IPS-18a (cell line): ENCODE measurements around the gene EHD2.
A peak's percentile ranks its signal among the peaks of the same experiment; 100 is the strongest.
"Not testable (repeated sequence)": the region's sequence is repeated elsewhere in the genome, so short reads cannot be mapped to it uniquely, and the experiment has no call there.

Source experiments
- H3K27ac ChIP-seq: one replicate; pipeline ENCODE4 v1.5.1; 2013; ENCODE audit warnings: low read length
- H3K27me3 ChIP-seq: one replicate; pipeline ENCODE4 v1.6.1; 2013; ENCODE audit warnings: mild to moderate bottlenecking, low read length; ENCODE audit not compliant: control insufficient read depth, insufficient read depth
- H3K36me3 ChIP-seq: one replicate; pipeline ENCODE4 v1.6.1; 2013; ENCODE audit warnings: low read depth, low read length; ENCODE audit not compliant: control insufficient read depth
- H3K4me1 ChIP-seq: one replicate; pipeline ENCODE4 v1.6.1; 2013; ENCODE audit warnings: low read depth, low read length; ENCODE audit not compliant: control insufficient read depth
- H3K4me3 ChIP-seq: one replicate; pipeline ENCODE4 v1.5.1; 2013; ENCODE audit warnings: low read length
- H3K9ac ChIP-seq: one replicate; pipeline ENCODE4 v1.6.1; 2013; ENCODE audit warnings: mild to moderate bottlenecking, low read length, moderate library complexity
- H3K9me3 ChIP-seq: one replicate; pipeline ENCODE4 v1.6.1; 2013; ENCODE audit warnings: low read depth, low read length; ENCODE audit not compliant: control insufficient read depth

The EHD2 gene

DNA sequence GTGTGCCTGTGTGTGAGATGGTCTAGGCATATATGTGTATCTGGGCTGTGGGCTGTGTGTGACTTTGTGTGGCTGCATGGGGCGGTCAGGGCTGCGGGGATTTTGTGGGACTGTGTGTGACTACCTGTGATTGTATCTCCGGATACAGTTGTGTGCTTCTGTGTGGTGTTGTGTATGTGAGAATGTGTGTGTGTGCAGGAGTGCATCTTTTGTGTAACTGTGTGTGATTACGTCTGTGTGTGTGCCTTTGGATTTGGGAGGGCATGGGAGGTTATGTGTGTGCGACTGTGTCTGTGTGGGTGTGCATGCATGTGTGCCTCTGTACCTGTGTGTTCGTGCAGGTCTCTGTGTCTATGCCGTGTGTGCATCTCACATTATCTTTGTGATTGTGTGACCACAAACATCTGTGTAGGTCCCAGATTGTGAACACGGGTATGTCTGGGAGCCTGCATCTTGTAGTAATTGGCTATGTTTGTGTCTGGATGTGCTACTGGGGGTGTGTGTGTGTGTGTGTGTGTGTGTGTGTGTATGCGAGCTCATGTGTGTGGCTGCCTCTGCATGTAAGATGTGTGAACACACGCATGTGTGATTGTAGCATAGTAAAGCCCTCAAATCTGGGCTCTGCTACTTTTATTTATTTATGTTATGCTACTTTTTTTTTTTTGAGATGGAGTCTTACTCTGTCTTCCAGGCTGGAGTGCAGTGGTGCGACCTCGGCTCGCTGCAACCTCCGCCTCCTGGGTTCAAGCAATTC lies 7.6 kb downstream of the EHD2 start:
- Histone ChIP-seq H3K9ac (no peak overlapping the region), H3K9me3 (no peaks in the 10 kb centered on the region), H3K27me3 (no peaks in the 10 kb centered on the region), H3K4me1 (no peaks in the 10 kb centered on the region), H3K4me3 (no peak overlapping the region), H3K27ac (no peak overlapping the region), H3K36me3 (no peaks in the 10 kb centered on the region)

DNA sequence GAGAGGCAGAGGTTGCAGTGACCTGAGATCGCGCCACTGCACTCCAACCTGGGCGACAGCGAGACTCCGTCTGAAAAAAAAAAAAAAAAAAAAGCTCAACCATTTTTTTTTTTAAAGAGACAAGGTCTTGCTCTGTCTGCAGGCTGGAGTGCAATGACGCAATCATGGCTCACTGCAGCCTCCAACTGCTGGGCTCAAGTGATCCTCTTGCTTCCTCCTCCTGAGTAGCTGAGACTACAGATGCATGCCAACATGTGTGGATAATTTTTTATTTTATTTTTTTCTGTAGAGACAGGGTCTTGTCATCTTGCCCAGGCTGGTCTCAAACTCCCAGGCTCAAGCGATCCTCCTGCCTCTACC lies 10.3 kb downstream of the EHD2 start:
- no peak overlapping the region for H3K4me3 ChIP-seq

DNA sequence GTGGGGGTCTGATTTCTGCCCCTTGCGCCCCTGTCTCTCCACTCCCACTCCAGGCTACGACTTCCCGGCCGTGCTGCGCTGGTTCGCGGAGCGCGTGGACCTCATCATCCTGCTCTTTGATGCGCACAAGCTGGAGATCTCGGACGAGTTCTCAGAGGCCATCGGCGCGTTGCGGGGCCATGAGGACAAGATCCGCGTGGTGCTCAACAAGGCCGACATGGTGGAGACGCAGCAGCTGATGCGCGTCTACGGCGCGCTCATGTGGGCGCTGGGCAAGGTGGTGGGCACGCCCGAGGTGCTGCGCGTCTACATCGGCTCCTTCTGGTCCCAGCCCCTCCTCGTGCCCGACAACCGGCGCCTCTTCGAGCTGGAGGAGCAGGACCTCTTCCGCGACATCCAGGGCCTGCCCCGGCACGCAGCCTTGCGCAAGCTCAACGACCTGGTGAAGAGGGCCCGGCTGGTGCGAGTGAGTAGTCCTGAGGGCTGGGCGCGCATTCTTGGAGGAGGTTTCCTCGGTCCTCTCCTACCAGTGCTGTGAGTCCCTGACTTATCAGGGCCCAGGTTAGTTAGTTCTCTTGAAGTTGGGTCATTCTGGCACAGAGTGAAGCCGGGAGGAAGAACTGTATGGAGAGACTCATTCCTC lies 12.7 kb downstream of the EHD2 start:
- Histone ChIP-seq H3K4me3 (no peak overlapping the region), H3K9ac (no peak overlapping the region), H3K36me3 (no peaks in the 10 kb centered on the region), H3K4me1 (peaks cover 3% of the 10 kb centered on the region), H3K9me3 (no peaks in the 10 kb centered on the region), H3K27me3 (no peaks in the 10 kb centered on the region), H3K27ac (no peak overlapping the region)

More for the DNA sequence above, 10.3 kb downstream of the EHD2 start:
- Histone ChIP-seq H3K27me3 (no peaks in the 10 kb centered on the region), H3K27ac (no peak overlapping the region), H3K36me3 (no peaks in the 10 kb centered on the region), H3K9ac (no peak overlapping the region), H3K9me3 (no peaks in the 10 kb centered on the region), H3K4me1 (no peaks in the 10 kb centered on the region)

DNA sequence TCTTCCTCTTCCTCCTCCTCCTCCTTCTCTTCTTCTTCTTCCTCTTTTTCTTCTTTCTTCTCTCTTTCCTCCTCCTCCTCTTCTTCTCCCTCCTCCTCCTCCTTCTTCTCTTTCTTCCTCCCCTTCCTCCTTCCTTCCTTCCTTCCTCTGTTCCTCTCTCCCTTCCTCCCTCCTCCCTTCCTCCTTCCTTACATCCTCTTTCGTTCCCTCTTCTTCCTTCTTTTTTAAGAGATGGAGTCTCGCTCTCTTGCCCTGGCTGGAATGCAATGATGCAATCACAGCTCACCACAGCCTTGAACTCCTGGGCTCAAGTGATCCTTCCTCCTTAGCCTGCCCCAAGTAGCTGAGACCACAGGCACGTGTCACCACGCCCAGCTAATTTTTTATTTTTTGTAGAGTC lies 13.2 kb downstream of the EHD2 start:
- H3K27ac ChIP-seq: no peak overlapping the region

DNA sequence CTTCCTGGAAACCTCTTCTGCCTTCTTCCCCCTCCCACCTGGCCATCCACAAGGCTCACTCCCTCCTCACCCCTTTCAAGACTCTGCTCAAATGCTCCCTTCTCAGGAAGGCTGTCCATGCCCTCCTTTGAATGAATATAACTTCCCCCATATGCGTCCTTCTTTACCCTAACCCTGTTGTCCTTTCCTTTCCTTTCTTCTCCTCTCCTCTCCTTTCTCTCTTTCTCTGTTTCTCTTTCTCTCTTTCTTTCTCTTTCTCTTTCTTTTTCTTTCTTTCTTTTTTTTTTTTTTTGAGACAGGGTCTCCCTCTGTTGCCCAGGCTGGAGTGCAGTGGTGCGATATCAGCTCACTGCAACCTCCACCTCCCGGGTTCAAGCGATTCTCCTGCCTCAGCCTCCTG lies 15.1 kb downstream of the EHD2 start:
- H3K9ac ChIP-seq: not testable (repeated sequence)

More for the DNA sequence above, 13.2 kb downstream of the EHD2 start:
- H3K4me3 ChIP-seq: no peak overlapping the region
- H3K9ac ChIP-seq: no peak overlapping the region
- peaks cover 3% of the 10 kb centered on the region for H3K4me1 ChIP-seq
- no peaks in the 10 kb centered on the region for H3K36me3 ChIP-seq
- no peaks in the 10 kb centered on the region for H3K9me3 ChIP-seq
- no peaks in the 10 kb centered on the region for H3K27me3 ChIP-seq

DNA sequence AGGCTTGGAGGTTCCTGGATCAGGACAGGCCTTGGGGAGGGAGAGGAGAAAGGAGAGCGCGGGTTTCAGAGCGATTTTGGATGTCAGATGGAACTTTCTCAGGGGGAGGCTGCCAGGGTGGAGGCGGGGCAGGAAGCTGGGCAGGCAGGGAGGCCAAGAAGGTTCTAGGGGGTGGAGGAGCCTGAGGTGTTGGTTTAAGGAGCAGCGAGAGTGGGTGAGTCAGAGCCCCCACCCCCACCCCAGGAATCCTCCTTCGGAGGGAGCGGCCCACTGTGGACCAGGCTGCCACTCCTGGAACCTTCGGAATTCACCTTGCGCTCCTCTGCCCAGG lies 16.2 kb downstream of the EHD2 start:
- no peaks in the 10 kb centered on the region for H3K27me3 ChIP-seq
- H3K9ac ChIP-seq: peak overlapping the region; percentile 46
- H3K27ac ChIP-seq: no peak overlapping the region
- peaks cover 3% of the 10 kb centered on the region for H3K4me1 ChIP-seq
- H3K36me3 ChIP-seq: no peaks in the 10 kb centered on the region
- H3K9me3 ChIP-seq: no peaks in the 10 kb centered on the region
- peak overlapping the region; percentile 64 for H3K4me3 ChIP-seq

More for the DNA sequence above, 15.1 kb downstream of the EHD2 start:
- not testable (repeated sequence) for H3K4me1 ChIP-seq, H3K36me3 ChIP-seq, H3K27me3 ChIP-seq, H3K27ac ChIP-seq, H3K9me3 ChIP-seq, H3K4me3 ChIP-seq

DNA sequence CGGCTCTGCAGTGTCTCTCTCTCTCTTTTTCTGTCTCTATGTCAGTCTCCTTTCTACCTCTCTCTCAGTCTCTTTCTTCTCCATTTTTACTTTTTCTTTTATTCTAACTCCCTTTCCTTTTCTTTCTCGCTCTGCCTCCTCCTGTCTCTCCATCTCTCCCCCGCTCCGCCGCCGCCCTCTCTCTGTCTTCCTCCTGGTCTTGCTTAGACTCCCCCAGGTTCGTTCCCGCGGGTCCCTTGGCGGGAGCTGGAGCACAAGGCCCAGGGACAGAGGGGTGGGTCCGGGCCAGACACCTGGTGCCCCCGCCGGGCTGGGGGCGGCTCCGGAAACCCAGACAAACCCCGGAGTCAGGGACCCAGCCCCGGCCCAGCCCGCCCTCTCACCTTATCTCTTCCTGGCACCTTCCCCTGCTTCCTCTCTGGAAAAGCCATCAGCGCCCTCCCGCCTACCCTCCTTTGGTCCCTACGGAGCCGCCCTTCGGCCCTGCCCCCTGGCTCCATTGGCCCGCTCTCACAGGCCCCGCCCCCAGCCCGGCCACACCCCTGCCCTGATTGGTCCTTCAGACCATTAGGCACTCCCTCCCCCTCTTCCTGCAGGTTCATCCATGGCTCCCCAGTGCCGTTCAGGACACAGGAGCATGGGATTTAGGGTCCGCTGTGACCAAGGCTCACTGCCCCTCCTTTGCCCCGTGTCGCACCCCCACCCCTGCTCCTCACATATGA lies 16.7 kb downstream of the EHD2 start:
- Histone ChIP-seq H3K27ac (no peak overlapping the region), H3K27me3 (no peaks in the 10 kb centered on the region), H3K9me3 (no peaks in the 10 kb centered on the region), H3K4me1 (peaks cover 3% of the 10 kb centered on the region), H3K36me3 (no peaks in the 10 kb centered on the region), H3K9ac (peak overlapping the region; percentile 46), H3K4me3 (peak overlapping the region; percentile 64)

DNA sequence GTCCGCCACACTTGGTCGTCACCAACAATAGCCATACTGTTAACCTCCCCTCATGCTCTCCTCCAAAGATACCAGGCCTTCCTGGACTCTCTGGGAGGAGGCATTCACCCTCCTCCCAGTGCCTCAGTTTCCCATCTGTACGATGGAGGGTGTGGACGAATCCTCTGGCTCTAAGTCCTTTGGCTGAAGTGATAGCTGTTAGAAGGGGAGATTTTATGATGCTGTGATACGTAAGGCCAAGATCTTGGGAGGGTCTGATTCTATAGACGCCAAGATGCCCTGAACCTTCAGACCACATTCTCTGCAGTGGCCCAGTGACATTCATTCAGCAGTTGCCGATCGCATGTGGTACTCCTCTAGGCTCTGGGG lies 17.3 kb downstream of the EHD2 start:
- Histone ChIP-seq H3K9me3 (no peaks in the 10 kb centered on the region), H3K27me3 (no peaks in the 10 kb centered on the region), H3K4me3 (no peak overlapping the region), H3K9ac (no peak overlapping the region), H3K4me1 (peaks cover 3% of the 10 kb centered on the region), H3K27ac (no peak overlapping the region), H3K36me3 (no peaks in the 10 kb centered on the region)

DNA sequence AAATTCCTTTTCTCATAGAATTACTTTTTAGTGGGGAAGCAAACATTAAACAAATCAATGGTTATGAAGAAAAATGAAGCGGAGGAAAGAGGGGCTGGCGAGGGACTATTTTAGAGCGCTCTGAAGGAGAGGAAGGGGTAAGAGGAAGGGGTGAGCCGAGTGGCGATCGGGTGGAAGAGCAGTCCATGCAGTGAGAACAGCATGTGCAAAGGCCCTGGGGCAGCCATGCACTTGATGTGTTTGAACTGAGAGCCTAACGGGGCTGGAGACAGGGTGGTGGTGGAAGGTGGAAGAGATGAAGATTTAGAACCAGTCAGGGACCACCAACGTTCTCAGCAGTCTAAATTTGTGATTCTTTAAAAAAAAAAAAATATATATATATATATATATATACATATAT lies 17.7 kb downstream of the EHD2 start:
- Histone ChIP-seq H3K4me1 (peaks cover 3% of the 10 kb centered on the region), H3K4me3 (no peak overlapping the region), H3K27me3 (no peaks in the 10 kb centered on the region), H3K9ac (no peak overlapping the region), H3K27ac (no peak overlapping the region), H3K36me3 (no peaks in the 10 kb centered on the region), H3K9me3 (no peaks in the 10 kb centered on the region)

DNA sequence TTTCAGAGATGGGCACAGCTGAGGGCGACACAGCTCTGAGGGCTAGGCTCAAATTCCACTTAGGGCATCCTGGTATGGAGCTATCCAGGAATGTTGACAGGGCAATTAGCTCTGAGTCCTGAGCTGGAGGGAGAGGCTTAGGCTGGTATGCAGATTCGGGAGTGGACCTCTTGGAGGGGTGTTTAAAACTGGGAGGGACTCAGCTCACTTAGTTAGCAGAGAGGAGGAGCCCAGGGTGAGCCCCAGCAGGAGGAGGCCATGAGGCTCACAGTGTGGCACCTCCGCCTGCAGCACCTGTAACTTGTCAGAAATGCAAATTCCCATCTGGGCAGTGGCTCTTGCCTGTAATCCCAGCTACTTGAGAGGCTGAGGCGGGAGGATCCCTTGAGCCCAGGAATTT lies 21.9 kb downstream of the EHD2 start:
- H3K9ac ChIP-seq: no peak overlapping the region
- H3K4me1 ChIP-seq: no peaks in the 10 kb centered on the region
- H3K27ac ChIP-seq: no peak overlapping the region
- no peaks in the 10 kb centered on the region for H3K27me3 ChIP-seq
- no peak overlapping the region for H3K4me3 ChIP-seq
- H3K36me3 ChIP-seq: no peaks in the 10 kb centered on the region
- H3K9me3 ChIP-seq: no peaks in the 10 kb centered on the region

DNA sequence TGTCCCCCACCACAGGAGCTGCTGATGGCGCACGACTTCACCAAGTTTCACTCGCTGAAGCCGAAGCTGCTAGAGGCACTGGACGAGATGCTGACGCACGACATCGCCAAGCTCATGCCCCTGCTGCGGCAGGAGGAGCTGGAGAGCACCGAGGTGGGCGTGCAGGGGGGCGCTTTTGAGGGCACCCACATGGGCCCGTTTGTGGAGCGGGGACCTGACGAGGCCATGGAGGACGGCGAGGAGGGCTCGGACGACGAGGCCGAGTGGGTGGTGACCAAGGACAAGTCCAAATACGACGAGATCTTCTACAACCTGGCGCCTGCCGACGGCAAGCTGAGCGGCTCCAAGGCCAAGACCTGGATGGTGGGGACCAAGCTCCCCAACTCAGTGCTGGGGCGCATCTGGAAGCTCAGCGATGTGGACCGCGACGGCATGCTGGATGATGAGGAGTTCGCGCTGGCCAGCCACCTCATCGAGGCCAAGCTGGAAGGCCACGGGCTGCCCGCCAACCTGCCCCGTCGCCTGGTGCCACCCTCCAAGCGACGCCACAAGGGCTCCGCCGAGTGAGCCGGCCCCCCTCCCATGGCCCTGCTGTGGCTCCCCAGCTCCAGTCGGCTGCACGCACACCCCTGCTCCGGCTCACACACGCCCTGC lies 27.8 kb downstream of the EHD2 start:
- no peaks in the 10 kb centered on the region for H3K4me1 ChIP-seq
- H3K27me3 ChIP-seq: no peaks in the 10 kb centered on the region
- H3K9me3 ChIP-seq: no peaks in the 10 kb centered on the region
- no peaks in the 10 kb centered on the region for H3K36me3 ChIP-seq
- no peak overlapping the region for H3K9ac ChIP-seq
- no peak overlapping the region for H3K27ac ChIP-seq
- no peak overlapping the region for H3K4me3 ChIP-seq
